GM21390 (cell line): ENCODE measurements around the gene EXOSC2.

Experiments
- ATAC-seq: cut with Tn5 transposase; IDR thresholded peaks from one replicate; pipeline ENCODE4 v1.9.1; 2021; ENCODE audit not compliant: unreplicated experiment

Gene EXOSC2

DNA sequence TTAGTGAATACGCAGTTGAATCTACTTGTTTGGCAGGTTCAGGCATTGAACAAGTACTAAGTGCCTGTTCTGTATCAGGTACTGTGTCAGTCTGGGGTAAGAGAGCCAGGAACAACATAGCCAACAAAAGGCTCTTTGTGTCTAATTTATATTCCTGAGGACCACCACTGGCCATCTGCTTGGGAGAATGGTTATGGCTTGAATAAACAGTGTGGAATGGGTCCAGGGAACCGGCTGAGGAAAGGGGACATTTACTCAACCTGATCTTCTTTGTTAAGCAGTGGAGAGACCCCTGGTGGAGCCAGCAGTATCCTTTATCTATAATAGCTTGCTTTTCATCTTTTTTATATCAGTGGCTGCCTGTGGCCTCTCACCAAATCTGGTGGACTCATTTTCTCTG lies 38.6 kb downstream of the EXOSC2 start:
- ATAC-seq = no peak

DNA sequence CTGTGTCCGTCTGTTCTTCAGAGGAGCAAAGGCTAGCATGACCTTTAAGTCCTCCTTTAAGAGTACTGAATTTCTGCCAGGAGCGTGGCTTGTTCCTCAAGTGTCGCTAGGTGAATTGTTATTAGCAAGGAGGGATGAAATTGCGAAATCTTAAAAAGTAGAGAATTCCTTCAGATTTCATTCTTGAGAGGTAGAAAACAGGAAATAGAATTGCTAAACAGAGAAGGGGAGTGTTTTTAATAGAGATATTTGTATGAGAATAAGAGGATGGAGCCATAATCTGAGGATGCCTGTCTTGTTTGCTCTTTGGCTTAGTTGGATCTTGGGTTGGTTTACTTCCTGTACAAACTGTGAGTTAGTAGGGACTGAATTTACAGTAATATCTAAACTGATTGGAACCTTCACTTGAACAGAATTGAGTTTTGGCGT lies 39.2 kb downstream of the EXOSC2 start:
- ATAC-seq = no peak

DNA sequence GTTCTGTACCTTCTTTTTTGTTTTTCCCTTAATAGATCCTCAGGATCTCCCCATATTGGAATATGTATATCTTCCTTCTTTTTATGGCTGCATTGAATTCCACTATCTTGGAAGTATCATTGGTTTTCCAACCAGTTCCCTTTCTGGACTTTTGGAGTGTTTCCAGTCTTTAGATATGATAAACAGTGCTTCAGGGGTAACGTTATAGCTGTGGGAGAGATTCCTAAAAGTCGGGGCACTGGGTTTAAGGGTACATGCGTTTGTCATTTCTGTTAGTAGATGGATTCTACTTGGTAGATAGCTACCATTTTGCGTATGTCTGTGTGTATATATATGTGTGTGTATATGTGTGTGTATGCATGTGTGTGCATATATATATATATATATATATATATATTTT lies 42.0 kb downstream of the EXOSC2 start:
- ATAC-seq = no peak

DNA sequence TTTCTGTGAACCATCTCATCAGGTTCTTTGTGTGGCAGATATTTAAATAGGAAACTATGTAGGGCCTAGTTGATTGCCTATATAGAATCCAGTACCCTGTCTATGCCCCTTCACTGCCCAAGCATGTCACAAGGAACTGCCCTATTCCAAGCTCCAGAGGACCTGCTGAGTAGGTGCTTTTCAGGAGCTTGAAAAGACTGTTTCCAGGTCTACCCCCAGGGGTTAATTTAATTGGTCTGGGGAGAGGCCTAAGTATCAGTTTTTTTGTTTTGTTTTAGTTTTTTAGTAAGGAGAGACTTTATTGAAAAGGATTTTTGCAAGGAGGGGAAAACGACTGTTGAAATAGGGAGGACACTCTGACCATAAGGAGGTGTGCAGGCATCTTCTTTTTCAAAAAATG lies 43.3 kb downstream of the EXOSC2 start:
- ATAC-seq = no peak

DNA sequence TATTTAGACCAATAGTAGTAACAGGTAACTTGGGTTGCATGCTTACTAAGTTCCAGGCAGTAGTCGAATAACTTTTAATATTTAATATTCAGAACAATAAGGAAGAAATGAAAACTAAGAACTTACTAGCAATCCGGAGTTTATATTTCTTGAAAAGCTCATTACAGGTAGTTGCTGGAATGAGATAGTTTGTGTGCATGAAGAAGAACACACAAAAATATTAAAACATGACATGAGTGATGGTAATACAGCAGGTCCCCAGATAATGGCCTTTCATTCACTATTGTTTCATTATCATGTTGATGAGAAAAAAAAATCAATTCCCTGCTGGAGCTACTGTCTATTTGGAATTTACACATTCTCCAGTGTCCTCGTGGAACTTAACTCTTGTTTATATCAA lies 44.7 kb downstream of the EXOSC2 start:
- no peak for ATAC-seq

DNA sequence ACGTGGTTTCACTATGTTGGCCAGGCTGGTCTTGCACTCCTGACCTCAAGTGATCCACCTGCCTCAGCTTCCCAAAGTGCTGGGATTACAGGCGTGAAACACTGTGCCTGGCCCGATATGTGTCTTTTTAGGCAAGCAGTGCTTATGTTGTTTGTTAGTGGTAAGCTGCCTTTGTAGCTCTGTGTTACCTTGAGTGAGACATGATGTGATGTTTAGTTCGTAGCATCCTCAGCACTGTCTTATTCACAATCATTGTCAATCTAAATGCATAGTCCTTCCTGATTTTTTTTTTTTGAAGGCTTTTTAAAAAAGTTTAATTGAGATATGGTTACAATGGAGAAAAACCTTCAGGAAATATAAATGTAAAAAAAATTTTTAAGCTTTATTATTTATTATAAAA lies 45.5 kb downstream of the EXOSC2 start:
- ATAC-seq = no peak

DNA sequence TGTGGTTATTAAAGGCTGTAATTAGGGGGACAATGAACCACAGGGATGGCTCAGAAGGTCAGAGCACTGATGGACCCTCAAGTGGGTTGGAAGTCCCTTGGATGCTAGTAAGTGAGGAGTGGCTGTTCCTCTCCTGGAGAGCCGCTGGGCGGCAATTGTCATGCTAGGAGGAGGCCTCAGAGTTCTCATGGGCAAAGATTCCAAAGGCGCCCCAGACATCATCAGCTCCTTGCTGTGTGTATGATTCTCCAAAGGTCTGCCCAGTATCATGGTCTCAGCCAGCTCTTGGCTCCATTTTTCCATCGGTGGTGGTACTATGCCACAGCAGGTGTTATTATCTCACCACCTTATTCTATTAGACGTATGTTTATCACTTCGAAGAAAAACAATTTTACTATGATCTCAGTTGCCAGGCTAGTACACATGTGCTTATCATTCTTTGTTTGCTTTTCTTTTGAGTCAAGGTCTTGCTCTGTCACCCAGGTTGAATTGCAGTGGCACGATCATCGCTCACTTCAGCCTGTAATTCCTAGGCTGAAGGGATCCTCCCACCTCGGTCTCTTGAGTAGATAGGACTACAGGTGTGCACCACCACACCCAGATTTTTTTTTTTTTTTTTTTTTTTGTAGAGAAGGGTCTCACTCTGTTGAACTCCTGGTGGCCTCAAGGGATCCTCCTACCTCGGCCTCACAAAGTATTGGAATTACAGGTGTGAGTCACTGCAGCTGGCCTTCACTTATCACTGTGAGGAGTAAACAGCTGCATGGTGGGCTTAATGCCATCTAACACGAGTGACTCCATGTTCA lies 46.8 kb downstream of the EXOSC2 start:
- ATAC-seq = no peak

DNA sequence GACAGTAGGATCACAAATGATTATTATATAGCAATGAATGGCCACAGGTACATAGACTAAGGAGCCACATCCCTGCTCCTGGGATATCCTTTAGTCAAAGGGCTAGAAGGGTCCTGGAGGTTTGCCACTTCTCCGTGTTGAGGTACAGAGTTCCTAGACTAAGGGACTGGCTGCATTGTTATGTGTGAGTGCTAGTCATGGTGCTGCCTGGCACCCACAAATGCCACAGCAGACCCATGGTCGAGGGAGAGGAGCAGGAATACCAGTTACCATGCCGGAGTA lies 47.4 kb downstream of the EXOSC2 start:
- ATAC-seq = no peak

DNA sequence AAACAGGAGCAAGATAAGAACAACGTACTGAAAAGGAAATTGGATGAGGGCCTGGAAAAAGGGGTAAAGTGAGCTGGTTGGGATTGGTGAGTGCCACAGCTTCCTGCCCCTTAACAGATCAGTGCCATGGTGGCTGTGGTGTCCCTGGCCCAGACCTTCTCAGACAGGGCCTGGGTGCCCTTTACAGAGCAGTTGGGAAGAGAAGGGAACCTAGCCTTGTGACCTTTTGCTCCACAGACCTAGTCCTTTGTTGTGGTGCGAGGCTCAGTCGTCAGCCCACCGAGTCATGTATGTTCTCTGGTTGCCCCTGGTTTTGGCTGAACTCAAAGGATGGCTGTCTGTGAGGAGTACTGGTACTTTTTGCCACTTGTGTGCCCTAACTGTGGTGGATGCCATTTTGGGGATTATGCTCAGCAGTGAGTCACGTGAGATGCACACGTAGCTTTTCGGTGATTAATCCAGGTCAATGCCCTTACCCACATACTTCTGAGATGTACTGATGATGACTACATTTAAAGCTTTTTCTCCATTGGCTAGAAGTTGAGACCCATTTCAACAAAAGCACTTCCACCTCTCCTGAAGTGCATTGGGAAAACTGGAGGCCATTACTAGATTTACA lies 48.4 kb downstream of the EXOSC2 start:
- ATAC-seq = no peak

DNA sequence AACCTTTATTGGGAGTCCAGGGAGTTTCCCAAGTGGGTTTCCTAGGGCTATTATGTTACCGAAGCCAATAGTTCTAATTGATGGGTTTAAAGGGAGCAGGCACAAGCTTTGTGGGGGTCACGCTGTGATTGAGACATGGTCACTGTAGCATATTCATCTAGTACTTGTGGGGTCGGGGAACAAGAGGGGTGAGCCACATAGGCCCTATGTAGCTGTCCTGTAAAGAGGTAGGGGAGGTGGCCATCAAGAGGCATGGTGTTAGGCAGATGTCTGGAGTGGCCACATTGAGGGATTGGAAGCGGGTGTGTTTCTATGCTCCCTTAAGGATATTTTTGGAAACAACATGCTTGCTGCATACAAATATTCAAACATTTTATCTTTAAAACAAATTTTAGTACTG lies 50.1 kb downstream of the EXOSC2 start:
- no peak for ATAC-seq

DNA sequence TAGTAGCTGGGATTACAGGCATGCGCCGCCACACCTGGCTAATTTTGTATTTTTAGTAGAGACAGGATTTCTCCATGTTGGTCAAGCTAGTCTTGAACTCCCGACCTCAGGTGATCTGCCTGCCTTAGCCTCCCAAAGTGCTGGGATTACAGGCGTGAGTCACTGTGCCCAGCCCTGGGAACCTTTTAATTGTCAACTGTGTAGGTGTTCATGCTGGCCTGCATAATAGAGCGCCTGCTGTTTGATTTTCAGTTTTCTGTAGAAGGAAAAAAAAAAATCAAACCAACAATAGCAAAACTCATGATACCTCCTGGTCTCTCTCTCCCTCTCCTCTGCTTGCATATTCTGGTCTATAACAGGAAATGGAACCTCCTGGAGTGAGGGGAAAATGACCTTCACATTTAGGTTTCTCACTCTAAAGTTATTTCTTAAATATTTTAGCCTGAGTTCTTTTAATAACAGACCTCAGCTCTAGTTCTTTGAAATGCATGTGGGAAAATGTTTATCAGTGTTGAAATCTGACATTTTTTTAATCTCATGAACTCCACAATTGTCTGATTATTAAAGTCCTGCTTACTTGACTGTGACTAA lies 51.7 kb downstream of the EXOSC2 start:
- no peak for ATAC-seq

DNA sequence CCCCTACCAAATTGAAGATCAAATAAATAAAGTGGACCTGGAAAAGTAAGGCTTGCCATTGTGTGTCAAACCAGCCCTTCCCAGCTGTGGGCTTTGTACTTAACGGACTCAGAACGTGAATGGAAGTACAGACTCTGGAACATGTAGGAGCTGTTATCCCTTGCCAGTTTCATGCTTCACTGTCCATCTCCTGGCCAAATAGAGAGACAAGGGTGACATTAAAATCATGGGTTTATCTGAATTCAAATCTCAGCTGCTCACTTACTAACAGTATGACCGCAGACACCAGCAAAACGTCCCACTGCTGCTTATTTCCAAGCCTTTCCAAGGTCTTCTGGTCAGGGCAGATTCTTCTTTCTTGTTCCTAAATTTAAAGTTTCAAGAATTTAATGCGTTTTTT lies 52.2 kb downstream of the EXOSC2 start:
- no peak for ATAC-seq

DNA sequence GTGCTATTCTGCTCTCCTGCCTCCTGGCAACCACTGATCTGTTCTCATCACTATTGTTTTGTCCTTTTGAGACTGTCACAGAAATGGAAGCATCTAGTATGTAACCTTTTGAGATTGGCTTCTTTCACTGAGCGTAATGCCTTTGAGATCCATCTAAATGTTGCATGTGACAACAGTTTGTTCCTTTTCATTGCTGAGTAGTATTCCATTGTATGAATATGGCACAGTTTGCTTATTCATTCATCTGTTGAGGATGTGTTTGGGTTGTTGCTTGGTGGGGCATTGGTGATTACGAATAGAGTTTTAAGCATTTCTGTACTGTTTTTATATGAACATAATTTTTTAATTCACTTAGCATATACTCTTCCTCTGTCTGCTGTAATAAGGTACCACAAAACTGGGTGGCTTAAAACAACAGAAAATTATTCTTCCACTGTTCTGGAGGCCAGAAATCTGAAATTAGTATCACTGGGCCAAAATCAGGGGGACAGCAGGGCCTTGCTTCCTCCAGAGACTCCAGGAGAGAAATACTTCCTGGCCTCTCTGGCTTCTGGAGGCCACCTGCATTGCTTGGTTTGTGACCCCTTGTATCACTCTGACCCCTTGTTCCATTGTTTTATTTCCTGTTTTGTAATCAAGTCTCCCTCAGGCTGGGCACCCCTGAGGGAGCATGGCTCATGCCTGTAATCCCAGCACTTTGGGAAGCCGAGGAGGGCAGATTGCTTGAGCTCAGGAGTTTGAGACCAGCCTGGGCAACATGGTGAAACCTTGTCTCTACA lies 53.0 kb downstream of the EXOSC2 start:
- no peak for ATAC-seq

DNA sequence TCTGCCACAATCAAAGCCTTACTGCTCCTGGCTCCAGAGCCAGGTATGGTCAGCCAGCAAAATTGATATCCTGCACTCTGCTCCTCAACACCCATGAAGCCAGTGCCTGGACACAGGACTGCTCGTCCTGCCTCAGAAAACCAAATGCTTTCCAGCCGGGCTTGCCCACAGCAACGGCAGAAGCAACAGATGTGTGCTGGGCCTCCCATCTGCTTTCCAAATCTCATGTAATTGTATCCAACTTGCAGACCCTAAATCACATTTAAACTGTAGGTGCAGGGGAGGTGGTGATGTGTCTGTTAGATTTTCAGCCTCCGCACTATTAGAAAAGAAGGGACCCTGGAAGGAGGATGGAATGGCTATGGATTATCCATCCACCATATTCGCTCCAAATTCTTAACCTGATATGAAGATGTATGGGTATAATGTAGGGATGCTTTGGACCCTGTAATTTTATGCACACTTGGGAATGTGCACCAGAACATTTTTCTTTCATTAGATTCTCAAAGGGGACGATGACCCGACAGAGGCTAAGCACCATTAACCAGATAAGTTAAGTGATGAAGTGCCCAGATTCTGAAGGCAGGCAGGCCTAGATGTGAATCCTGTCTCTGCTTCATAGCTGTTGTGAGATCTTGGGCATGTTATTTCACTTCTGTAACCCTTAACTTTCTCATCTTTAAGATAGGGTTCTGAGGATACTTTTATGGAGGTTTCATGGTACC lies 58.2 kb downstream of the EXOSC2 start:
- ATAC-seq = no peak
